22Rv1 (cell line): ENCODE results near the gene LRRK1.

Experiments used
- H3K27ac ChIP-seq: fragments of 450-650 bp; 2 replicates; pipeline ENCODE4 v1.5.1; 2017
- CTCF ChIP-seq: fragments of 450-650 bp; IDR thresholded peaks from 2 replicates; pipeline ENCODE4 v1.5.1; 2017; ENCODE audit warnings: mild to moderate bottlenecking
- ZFX ChIP-seq: fragments of 450-650 bp; IDR thresholded peaks from 2 replicates; pipeline ENCODE4 v1.6.1; 2017; ENCODE audit warnings: antibody characterized with exemption, borderline replicate concordance

The LRRK1 gene

GRCh38 chr15:101062471-101063171, 143.5 kb downstream of the LRRK1 start:
- no peak for TF ChIP-seq ZFX
- no peak for TF ChIP-seq CTCF
- no peak overlapping the region for H3K27ac ChIP-seq

- TF ChIP-seq ZFX (no peak), CTCF (no peak)
- no peak overlapping the region for H3K27ac ChIP-seq
Observed at GRCh38 chr15:101063212-101063611, 144.1 kb downstream of the LRRK1 start.

GRCh38 chr15:101063891-101064794, 145.0 kb downstream of the LRRK1 start:
- TF ChIP-seq ZFX (no peak), CTCF (no peak)
- no peak overlapping the region for H3K27ac ChIP-seq

GRCh38 chr15:101064795-101065569, 145.8 kb downstream of the LRRK1 start:
- H3K27ac ChIP-seq = no peak overlapping the region
- no peak for TF ChIP-seq CTCF
- TF ChIP-seq ZFX = no peak

GRCh38 chr15:101065570-101066221, 146.5 kb downstream of the LRRK1 start:
- TF ChIP-seq ZFX (no peak), CTCF (no peak)
- no peak overlapping the region for H3K27ac ChIP-seq

- H3K27ac ChIP-seq = no peak overlapping the region
- TF ChIP-seq CTCF = no peak
Observed at GRCh38 chr15:101066501-101067408, 147.6 kb downstream of the LRRK1 start.
